NCI-H82 treated with DMSO at 0.1 percent for 48 hours (cell line): ENCODE measurements around the gene DNAJA3.

Source experiments
- DNase-seq: peaks from one replicate; lab custom pipeline; 2025; ENCODE audit not compliant: unreplicated experiment; lab: John Stamatoyannopoulos, UW

The DNAJA3 gene

DNA sequence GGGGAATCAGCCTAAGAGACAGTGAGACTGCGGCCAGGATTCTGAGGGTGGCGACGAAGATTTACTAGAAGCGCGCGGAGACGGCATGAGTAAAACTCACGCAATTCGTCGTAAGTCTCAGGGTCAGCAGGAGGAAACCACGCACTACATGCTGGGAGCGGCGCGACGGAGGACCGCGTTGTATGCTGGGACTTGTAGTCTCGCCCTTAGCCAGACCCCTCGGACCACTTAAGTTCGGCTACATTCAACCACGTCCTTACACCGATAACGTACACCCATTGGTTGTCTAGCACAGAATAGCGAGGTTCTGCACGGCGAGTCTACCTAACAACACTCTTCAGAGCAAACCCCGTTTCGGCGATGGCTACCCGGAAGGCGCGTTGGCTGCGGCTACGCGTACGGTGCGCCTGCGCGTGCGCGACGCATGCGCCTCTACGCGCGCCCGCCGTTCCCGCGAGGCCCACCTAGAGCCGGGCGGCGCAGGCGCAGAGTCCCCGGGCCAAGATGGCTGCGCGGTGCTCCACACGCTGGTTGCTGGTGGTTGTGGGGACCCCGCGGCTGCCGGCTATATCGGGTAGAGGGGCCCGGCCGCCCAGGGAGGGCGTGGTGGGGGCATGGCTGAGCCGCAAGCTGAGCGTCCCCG, at the start of gene DNAJA3:
Gene DNAJA3 (plus strand): TSS at position 491 of the 643 bp plus-strand sequence. CDS start 14 bp downstream, at position 505.
- DNase-seq, result peak; percentile 74

DNA sequence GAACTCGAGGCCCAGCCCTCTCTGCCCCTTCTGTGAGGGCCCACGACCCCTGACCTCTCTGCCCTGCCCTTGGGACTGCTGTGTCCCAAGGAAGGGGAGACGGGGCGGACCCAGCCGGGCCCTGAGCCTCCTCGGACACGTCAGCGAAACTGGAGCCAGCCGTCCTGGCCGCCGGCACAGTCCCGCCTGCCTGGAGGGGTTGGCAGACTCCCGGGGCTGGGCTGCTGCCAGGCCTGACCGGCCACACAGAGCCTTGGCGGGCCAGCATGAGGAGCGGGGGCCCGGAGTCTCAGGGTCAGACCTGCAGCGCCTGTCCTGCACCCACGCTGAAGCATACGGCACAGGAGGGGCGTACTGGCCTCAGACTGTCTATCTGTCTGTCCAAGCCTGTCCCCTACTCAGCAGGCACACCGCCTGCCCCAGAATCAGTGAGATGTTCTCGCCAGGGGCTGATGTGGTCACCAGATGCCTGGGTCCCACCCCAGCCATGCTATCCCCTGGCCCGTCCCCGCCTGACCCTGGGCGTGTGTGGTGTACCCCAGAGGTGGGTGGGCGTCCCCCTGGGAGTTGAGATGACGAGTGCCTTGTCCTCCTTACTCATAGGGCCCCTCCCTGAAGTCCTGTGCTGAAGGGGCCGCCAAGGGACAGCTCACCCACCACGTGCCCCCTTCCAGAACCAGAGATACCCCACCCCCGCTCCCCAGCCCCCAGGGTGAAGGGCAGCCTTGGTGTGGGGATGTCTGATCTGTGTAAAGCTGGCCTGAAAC, 49.4 kb upstream of the DNAJA3 start:
- DNase-seq, result no peak

DNA sequence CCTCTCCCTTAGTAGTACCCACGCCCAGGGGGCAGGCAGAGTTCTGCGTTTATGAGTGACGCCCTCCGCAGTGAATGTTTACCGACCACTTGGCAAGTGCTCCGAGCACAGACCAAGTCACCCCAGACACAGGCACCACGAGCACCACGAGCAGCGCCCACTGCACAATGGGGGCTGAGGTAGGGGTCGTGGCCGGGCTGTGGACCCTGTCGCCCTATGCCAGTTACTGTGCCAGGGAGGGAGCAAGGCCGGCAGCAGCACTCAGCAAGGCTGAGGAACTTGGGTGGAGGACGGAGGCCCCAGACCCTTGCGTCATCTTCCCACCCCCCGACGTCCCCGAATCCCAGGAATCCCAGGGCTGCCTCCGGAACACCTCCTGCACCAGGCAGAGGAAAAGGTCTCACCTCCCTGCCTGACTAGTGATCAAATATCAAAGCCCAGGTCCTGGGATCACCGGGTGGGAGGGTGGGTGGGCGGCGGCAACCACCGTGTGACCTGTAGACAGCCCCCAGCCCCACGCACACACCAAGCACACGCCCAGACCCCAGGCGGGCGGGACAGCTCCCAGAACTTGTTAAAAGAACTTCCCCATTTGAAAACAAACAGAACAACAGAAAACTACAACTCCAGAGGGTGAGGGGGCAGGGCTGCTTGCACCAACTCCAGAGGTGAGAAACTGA, 48.6 kb upstream of the DNAJA3 start:
- no peak for DNase-seq

DNA sequence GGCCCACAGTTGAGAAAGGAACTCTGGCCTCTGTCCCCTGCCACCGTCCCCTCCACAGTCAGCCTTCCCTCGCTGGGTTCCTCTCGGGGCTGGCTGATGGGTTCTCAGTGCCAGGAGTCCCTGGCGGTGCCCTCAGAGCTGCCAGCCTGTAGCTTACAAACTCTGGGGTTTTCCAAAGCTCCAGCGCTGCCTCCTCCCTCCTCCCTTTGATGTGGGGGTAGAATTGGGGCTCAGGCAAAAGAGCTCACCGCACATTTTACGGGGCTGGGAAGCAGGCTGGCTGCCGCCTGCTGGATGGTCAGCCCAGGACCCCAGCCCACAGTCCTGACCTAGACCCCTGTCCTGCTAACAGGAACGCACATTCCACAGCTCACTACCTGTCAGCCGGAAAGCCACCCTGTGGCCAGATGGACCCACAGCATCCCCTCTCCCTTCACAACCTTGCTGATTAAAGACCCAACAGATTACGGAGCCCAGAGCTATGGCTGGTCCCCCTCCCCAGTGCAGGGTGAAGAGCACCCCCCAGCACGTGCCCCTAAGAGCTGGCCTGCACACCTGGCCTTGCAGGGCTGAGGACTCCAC, 48.0 kb upstream of the DNAJA3 start:
- DNase-seq, result no peak

DNA sequence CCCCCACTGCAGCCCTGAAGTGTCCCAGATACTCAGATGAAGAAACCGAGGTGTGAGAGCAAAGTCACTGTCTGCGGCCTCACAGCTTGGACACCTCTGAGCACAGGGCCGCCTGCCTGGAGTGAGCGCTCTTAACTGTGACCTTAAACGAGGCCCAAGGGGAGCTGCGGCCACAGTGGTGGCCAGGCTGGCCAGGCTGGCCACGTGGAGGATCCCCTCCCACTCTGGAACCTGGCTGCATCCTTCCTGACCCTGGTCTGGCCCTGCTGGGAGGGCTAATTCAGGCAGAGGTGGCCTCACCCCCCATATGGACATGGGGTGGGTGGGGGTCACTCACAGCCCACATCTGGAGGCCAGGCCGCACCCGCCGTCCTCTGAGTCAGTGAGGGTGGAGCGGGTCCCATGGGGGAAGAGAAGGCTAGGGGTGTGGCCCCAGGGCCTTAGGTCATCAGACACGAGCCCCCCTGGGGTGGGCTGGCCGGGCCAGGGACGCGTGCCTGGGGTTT, 47.5 kb upstream of the DNAJA3 start:
- DNase-seq, result no peak

GRCh38 chr16:4378999-4379690, 46.5 kb upstream of the DNAJA3 start:
- DNase-seq, result no peak

DNA sequence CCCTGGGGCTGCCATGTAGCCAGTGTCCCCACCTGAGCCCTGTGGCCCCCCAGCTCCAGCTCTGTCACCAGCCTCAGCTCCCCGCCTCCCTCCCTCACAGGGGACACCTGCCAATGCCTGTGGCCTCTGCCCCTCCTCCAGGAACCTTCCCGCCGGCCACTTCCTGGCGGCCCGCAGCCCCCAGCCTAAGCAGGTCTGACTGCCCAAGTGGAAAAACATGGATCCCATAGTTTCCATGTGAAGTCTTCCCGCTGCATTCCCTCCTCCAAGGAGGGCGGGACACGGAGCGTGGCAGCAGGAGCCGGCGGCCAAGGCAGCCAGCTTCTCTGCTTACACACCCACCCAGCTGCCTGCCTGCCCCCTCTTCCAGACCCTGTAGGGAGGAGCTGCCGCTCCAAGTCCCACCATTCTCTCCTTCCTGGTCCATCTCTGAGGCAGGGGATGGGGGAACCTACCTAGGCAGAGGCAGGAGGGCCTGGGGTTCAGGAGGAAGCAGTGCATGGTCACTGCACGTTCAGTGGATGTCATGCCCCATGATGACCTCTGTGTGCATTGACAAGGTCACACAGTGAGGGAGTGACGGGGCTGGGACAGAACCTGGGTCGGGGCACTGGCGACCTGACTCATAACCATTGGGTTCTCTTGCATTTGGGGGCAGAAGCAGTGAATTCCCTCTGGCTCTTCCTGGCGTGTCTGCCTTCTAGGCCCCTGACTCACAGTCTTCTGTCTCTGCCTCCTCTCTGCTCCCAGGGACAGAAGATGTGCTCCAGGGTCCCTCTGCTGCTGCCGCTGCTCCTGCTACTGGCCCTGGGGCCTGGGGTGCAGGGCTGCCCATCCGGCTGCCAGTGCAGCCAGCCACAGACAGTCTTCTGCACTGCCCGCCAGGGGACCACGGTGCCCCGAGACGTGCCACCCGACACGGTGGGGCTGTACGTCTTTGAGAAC, 45.3 kb upstream of the DNAJA3 start:
- DNase-seq, result no peak

GRCh38 chr16:4381072-4381934, 44.4 kb upstream of the DNAJA3 start:
- DNase-seq, result no peak

GRCh38 chr16:4381935-4382794, 43.5 kb upstream of the DNAJA3 start:
- no peak for DNase-seq

GRCh38 chr16:4382795-4383357, 42.8 kb upstream of the DNAJA3 start:
- DNase-seq, result no peak

DNA sequence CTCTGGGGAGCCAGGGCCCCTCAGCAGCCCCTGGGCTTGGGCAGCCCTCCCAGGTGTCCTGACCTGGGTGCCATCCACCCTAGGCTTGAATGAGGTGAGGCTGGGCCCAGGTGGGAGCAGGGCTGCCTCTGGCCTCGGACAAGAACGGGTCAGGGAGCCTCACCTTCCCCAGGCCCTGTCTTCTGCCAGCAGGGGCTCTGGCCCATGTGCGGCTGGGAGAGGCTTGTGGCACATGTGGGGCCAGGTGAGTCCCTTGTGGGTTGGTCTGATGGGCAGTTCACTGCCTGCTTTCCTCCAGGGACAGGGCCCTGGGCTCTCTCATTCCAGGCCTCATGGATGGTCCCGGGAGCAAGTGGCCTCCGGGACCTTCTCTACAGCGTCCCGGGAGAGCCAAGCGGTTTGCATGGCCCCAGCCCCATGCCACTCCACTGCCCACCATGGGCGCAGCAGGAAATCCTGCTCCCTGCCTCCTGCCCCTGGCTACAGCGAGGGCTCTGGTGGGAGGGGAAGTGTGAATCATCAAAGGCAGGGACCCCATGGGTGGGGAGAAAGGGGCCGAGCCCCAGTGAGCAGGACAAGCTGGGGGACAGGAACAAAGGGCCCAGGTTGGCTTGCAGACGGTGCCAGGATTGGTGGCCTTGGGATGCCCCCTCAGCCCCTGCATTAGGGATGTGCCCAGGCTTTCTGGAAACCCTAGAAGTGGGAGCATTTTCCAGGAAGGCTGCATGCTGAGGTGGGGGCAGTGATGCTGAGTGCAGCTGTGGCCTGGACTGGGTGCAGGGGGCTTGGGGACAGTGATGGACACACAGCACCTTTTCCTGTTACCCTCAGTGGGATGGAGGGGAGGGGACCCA, 41.9 kb upstream of the DNAJA3 start:
- no peak for DNase-seq

DNA sequence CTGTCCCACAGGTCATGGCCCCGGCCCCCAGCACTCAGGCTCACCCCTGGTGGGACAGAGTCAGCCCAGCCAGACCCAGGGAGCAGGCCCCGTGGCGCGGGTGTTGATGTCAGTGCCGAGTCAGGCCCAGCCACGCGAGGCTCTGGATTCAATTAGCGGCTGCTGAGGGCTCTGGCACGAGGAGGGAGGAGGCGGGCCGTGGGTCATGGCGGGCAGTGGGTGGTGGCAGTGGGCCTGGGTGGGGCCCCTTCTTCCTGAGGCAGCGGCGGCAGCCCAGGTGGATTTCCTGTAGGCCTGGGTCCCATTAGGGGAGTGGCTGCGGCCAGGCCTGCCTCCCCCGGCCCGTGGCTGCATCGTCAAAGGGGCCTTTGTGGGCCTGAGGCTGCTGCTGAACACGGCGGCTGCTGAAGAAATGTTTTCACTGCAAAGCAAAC, 41.1 kb upstream of the DNAJA3 start:
- no peak for DNase-seq

DNA sequence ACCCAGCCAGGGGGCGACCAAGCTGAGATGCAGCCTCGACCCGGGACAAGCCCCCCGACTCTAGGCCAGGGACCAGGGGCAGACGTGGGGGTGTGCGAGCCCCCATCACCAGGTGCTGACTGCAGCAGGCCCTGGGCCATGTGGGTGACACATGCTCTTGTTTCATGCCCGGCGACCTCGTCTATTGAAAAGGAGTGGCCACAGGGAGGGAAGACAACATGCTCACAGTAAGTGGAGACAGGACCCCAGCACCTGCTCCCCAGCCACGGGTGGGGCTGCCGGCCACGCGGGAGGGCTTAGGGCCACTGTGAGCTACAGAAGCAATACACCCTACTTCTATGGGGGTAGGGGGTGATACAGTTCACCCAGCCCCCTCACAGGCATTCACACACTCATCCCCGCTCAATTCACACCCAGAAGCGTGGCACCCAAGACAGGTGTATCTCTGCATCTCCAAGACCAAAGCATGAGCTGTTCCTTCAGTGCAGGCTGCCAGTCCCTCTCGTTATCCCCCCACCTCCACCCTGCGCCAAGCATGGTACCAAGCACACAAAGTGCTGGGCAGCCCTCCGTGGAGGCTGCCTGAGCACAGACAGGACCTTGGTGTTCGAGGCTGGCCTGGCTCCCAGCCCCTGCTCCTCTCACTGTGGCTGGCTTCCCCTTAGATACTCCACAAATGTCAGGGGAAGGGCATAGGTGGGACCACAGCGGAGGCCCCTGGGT, 40.4 kb upstream of the DNAJA3 start:
- no peak for DNase-seq

GRCh38 chr16:4385789-4386450, 39.7 kb upstream of the DNAJA3 start:
- no peak for DNase-seq

DNA sequence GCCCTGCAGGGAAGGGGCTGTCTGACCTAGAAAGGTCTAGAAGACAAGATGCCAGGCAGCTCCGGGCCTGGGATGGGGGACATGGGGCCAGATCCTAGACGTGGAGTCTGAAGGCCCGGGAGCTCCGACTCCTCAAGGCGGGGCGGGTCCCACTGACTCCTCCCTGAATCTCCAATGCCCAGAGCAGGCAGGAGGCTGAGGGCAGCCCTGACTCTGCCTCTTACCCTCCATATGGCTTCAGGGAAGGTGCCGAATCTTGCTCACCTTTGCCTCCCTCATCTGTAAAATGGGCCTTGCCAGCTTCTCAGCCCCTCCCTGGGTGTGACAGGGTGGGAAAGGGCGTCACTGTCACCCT, 39.2 kb upstream of the DNAJA3 start:
- DNase-seq, result no peak
